Large intestine (tissue), 12 donors: Measurements from ENCODE around the gene ZNF571. TPM values are rescaled to one million over a fixed set of nuclear protein-coding genes. Genes with fewer than 3 reads are reported as not detected.

Experiments used
- DNase-seq, 2 donors: peaks; one replicate each; pipeline versions ENCODE4 v3.0.0 to v3.0.0-alpha.2; 2013
- H3K27ac ChIP-seq: one replicate; pipeline ENCODE4 v1.5.1; 2013; ENCODE audit warnings: low read length
- H3K27me3 ChIP-seq: 2 replicates; pipeline ENCODE4 v1.6.1; 2013; ENCODE audit warnings: low read length; ENCODE audit not compliant: control insufficient read depth, insufficient read depth
- H3K36me3 ChIP-seq: 2 replicates; pipeline ENCODE4 v1.6.1; 2013; ENCODE audit warnings: low read length; ENCODE audit not compliant: control insufficient read depth, insufficient read depth
- H3K4me1 ChIP-seq: one replicate; pipeline ENCODE4 v1.6.1; 2013; ENCODE audit warnings: low read length; ENCODE audit not compliant: control insufficient read depth, insufficient read depth
- H3K4me3 ChIP-seq: one replicate; pipeline ENCODE4 v1.5.1; 2013; ENCODE audit warnings: low read length
- H3K9me3 ChIP-seq: one replicate; pipeline ENCODE4 v1.6.1; 2013; ENCODE audit warnings: mild to moderate bottlenecking, low read depth, low read length, moderate library complexity; ENCODE audit not compliant: control insufficient read depth
- WGBS: methylation state at CpG from one replicate; pipeline ENCODE4 v1.1.5; 2013; ENCODE audit warnings: low lambda C conversion rate; ENCODE audit not compliant: insufficient coverage; 5-methylcytosine and 5-hydroxymethylcytosine counted together
- long read RNA-seq, 11 donors: transcript quantifications; one replicate each; lab custom pipeline, GENCODE V29; 2026
- polyA plus RNA-seq: library from polyadenylated mRNA; unstranded; fragments of 120-200 nt; gene quantifications from one replicate; pipeline ENCODE4 v1.2.1, GENCODE V29; 2013

ZNF571 gene
- 6.9 TPM for polyA plus RNA-seq
- long read RNA-seq, donor 1, partial matches to known transcripts = 0 of 1 reads
- long read RNA-seq, donor 1, other reads (novel, unspliced or antisense) = 0 of 1 reads
- long read RNA-seq, donor 2, partial matches to known transcripts = 0 of 3 reads
- long read RNA-seq, donor 2, other reads (novel, unspliced or antisense) = 0 of 3 reads
- long read RNA-seq, donor 3 = 0 reads
- long read RNA-seq, donor 4 = 0 reads
- long read RNA-seq, donor 5, partial matches to known transcripts = 5 of 5 reads
- long read RNA-seq, donor 5, other reads (novel, unspliced or antisense) = 0 of 5 reads
- long read RNA-seq, donor 6 = 0 reads
- long read RNA-seq, donor 7 = 0 reads
- long read RNA-seq, donor 8 = 0 reads
- long read RNA-seq, donor 9 = 0 reads
- long read RNA-seq, donor 10 = 0 reads
- long read RNA-seq, donor 11, partial matches to known transcripts = 0 of 1 reads
- long read RNA-seq, donor 11, other reads (novel, unspliced or antisense) = 0 of 1 reads

DNA sequence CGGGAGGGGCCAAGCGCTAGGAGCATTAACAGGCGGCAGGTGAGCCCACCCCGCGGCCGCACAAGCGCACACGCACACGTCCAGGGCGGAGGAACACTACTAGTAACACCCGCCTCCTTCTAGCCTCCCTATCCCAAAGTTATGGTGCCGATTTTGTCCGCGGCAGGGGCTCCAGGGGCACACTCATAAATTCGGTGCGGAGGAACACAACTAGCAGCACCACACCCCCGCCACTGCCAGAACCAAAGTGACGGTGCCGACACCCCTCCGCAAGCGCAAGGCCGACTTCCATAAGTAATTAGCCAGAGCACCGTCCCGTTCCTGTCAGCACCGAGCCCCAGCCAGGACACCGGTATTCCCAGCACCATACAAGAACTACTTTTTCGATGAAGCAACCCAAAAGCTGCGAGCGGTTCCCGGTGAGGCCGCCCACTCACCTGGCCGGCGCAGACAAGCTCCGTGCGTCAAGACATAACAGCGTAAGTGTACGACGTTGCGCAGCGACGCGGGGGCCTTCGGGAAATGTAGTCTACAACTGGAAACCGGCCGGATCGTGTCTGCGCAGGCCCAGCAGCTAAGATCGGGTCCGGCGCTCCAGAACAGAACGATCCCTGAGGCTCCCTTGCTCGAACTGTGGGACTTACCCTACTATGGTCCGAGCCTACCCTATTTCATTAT is at the start of gene ZNF571, which contains the start of gene ZNF540:
Gene ZNF571, minus strand, starts transcription at position 489 of the 678 bp plus-strand sequence. CDS start 8,116 bp downstream, outside the sequence.
Gene ZNF540, plus strand, starts transcription at position 573 of the 678 bp plus-strand sequence. CDS start 3,572 bp downstream, outside the sequence.
- H3K36me3 ChIP-seq = no peaks in the 10 kb centered on the region
- peaks cover 11% of the 10 kb centered on the region for H3K9me3 ChIP-seq
- H3K27ac ChIP-seq = peak within 1 kb of the TSS; percentile 96
- no CpG with 5 or more reads among the region's 53 CpGs for WGBS
- DNase-seq = peak; percentile 96 to 99
- peak within 1 kb of the TSS; percentile 65 for H3K4me3 ChIP-seq
- H3K4me1 ChIP-seq = no peaks in the 10 kb centered on the region
- no peaks in the 10 kb centered on the region for H3K27me3 ChIP-seq

DNA sequence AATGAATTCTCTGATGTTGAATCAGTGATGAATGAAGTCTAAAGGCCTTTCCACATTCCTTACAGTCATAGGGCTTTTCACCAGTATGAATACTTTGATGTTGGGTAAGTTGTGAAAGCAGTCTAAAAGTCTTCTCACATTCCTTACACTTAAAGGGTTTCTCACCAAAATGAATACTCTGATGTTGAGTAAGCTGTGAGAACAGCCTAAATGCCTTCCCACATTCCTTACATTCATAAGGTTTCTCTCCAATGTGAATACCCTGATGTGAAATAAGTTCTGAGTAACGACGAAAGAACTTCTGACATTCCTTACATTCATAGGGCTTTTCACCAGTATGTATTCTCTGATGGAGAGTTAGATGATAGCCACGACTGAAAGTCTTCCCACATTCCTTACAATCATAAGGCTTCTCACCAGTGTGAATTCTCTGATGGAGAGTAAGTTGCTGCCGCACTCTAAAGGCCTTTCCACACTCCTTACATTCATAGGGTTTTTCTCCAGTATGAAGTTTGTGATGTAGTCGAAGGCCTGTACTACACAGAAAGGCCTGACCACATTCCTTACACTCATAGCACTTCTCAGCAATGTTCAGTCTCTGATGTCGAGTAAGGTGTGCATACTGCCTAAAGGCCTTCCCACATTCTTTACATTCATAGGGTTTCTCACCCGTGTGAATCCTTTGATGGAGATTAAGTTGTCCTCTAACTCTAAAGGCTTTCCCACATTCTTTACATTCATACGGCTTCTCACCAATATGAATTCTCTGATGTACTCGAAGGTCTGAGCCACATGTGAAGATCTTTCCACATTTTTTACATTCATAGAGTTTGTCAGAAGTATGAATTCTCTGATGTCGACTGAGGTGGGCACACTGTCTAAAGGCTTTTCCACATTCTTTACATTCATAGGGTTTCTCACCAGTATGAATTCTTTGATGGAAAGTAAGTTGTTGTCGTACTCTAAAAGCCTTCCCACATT is 40.8 kb upstream of the ZNF571 start:
- peaks cover 23% of the 10 kb centered on the region for H3K36me3 ChIP-seq
- H3K4me1 ChIP-seq = no peaks in the 10 kb centered on the region
- no peak overlapping the region for H3K4me3 ChIP-seq
- H3K9me3 ChIP-seq = peaks cover 49% of the 10 kb centered on the region
- DNase-seq = no peak
- no peaks in the 10 kb centered on the region for H3K27me3 ChIP-seq
- no peak overlapping the region for H3K27ac ChIP-seq
- no CpG with 5 or more reads among the region's 11 CpGs for WGBS

DNA sequence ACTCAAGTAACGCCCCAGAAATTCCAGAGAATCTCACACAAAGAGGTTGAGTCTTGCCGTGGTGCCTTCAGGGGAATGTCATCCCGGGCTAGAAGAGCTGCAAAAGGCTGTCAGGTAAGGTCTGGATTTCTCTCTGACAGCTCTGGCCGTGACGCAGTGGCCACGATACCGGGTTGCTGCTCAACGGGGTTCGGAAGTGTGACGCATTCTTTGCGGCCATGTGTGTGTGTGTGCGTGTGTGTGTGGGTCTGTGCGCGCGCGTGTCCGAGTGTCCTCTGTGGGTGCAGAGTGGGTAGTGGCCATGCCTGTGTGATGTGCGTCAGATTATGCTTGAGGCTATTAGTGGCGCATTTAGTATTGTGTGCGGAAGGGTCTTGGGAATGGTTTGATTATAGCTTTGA is 390 bp upstream of the ZNF571 start:
- no CpG with 5 or more reads among the region's 20 CpGs for WGBS

GRCh38 chr19:37593996-37594303 is 642 bp downstream of the ZNF571 start:
- Histone ChIP-seq H3K27me3 (no peaks in the 10 kb centered on the region), H3K36me3 (no peaks in the 10 kb centered on the region), H3K27ac (peak overlapping the region; percentile 96), H3K4me1 (no peaks in the 10 kb centered on the region), H3K4me3 (peak overlapping the region; percentile 65), H3K9me3 (peaks cover 16% of the 10 kb centered on the region)
- no CpG with 5 or more reads among the region's 9 CpGs for WGBS
- no peak for DNase-seq

More for the DNA sequence above, 390 bp upstream of the ZNF571 start:
- H3K4me1 ChIP-seq = no peaks in the 10 kb centered on the region
- H3K36me3 ChIP-seq = no peaks in the 10 kb centered on the region
- H3K4me3 ChIP-seq = peak overlapping the region; percentile 65
- peaks cover 8% of the 10 kb centered on the region for H3K9me3 ChIP-seq
- peak overlapping the region; percentile 96 for H3K27ac ChIP-seq
- H3K27me3 ChIP-seq = no peaks in the 10 kb centered on the region
- DNase-seq = peak in 1 of 2 donors; percentile 69

DNA sequence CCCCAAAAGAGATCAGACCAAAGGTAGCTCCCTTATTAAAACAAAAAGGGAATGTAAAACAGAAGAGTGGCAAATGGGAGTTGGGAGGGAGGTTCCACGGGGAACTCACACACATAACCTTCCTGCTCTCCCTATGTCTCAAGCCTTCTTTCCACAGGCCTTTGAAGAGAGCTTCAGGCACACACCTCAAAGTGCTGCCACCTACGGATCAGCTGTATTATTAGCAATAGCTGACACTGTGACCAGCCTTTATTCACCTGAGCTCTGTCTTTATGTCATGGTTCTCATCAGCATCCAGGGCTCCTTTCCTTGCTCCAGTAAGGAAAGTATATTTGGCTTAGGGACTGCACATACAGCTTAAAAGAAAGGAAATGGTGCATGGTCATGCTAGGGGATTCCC is 11.3 kb downstream of the ZNF571 start:
- H3K4me1 ChIP-seq = no peaks in the 10 kb centered on the region
- no peaks in the 10 kb centered on the region for H3K27me3 ChIP-seq
- peaks cover 51% of the 10 kb centered on the region for H3K36me3 ChIP-seq
- peaks cover 49% of the 10 kb centered on the region for H3K9me3 ChIP-seq
- no peak overlapping the region for H3K27ac ChIP-seq
- H3K4me3 ChIP-seq = no peak overlapping the region
- WGBS = no CpG with 5 or more reads among the region's 2 CpGs
- no peak for DNase-seq

- Histone ChIP-seq H3K4me3 (no peak overlapping the region), H3K9me3 (peaks cover 23% of the 10 kb centered on the region), H3K36me3 (peaks cover 11% of the 10 kb centered on the region), H3K27ac (no peak overlapping the region), H3K4me1 (no peaks in the 10 kb centered on the region), H3K27me3 (no peaks in the 10 kb centered on the region)
- DNase-seq = no peak
Observed at GRCh38 chr19:37572203-37572602, 22.4 kb downstream of the ZNF571 start.

- Histone ChIP-seq H3K27ac (no peak overlapping the region), H3K4me1 (no peaks in the 10 kb centered on the region), H3K36me3 (peaks cover 19% of the 10 kb centered on the region), H3K4me3 (no peak overlapping the region), H3K27me3 (no peaks in the 10 kb centered on the region), H3K9me3 (peaks cover 51% of the 10 kb centered on the region)
- DNase-seq = no peak
Observed at GRCh38 chr19:37565370-37565669, 29.3 kb downstream of the ZNF571 start.

DNA sequence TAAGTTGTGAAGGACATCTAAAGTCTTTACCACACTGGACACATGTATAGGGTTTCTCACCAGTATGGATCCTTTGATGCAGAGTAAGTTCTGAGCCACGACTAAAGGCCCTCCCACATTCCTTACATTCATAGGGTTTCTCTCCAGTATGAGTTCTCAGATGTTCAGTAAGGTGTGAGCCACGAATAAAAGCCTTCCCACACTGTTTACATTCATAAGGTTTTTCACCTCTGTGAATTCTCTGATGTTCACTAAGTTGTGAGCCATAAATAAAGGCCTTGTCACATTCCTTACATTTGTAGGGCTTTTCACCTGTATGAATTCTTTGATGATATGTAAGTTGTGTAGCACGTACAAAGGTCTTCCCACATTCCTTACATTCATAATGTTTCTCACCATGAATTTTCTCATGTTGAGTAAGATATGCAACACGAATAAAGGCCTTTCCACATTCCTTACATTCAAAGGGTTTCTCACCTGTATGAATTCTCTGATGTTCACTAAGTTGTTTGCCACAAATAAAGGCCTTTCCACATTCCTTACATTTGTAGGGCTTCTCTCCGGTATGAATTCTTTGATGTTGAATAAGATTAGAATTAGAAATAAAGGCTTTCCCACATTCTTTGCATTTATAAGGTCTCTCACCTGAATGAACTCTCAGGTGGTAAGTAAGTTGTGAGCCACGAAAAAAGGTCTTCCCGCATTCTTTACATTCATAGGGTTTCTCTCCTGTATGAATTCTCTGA is 29.8 kb downstream of the ZNF571 start:
- H3K27ac ChIP-seq = no peak overlapping the region
- H3K36me3 ChIP-seq = peaks cover 19% of the 10 kb centered on the region
- no peak for DNase-seq
- peaks cover 46% of the 10 kb centered on the region for H3K9me3 ChIP-seq
- WGBS = 100% methylated on average over 3 of the region's 7 CpGs
- no peaks in the 10 kb centered on the region for H3K4me1 ChIP-seq
- H3K4me3 ChIP-seq = no peak overlapping the region
- H3K27me3 ChIP-seq = no peaks in the 10 kb centered on the region

DNA sequence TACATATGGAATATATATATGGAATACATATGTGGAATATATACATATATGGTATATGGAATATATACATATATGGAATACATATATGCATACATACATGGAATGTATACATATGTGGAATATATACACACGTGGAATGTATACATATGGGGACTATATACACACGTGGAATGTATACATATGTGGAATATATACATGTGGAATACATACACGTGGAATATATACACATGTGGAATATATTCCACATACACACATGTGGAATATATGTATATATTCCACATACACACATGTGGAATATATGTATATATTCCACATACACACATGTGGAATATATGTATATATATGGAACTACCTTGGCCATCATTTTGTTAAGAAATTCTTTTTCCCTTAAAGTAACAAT is 31.1 kb downstream of the ZNF571 start:
- Histone ChIP-seq H3K4me3 (no peak overlapping the region), H3K36me3 (peaks cover 19% of the 10 kb centered on the region), H3K27me3 (no peaks in the 10 kb centered on the region), H3K27ac (no peak overlapping the region), H3K9me3 (peaks cover 43% of the 10 kb centered on the region), H3K4me1 (no peaks in the 10 kb centered on the region)
- WGBS = 100% methylated on average over 2 of the region's 3 CpGs
- no peak for DNase-seq
